Liver (tissue), 9 donors: ENCODE data around the gene ORAI3. TPM values are rescaled to one million over a fixed set of nuclear protein-coding genes. Genes with fewer than 3 reads are reported as not detected.

Experiments
- DNase-seq: peaks from one replicate; pipeline ENCODE4 v3.0.0-alpha.2; 2017; ENCODE audit warnings: low spot score
- H3K27ac ChIP-seq, 2 donors: one replicate each; pipeline ENCODE4 v1.7.0; 2013; ENCODE audit warnings: inconsistent platforms in 2 of 2, low read length in 2 of 2, control low read depth in 1 of 2, low read depth in 1 of 2, mild to moderate bottlenecking in 1 of 2
- H3K27me3 ChIP-seq, 4 donors: one replicate each; pipeline versions ENCODE4 v1.6.1 to v1.7.0; 2013; ENCODE audit warnings: low read length in 3 of 4, inconsistent platforms in 1 of 4, mild to moderate bottlenecking in 1 of 4, moderate library complexity in 1 of 4; ENCODE audit not compliant: control insufficient read depth in 4 of 4, insufficient read depth in 4 of 4
- H3K36me3 ChIP-seq, 4 donors: one replicate each; pipeline versions ENCODE4 v1.6.1 to v1.7.0; 2013; ENCODE audit warnings: low read length in 3 of 4, mild to moderate bottlenecking in 3 of 4, low read depth in 1 of 4, moderate library complexity in 1 of 4; ENCODE audit not compliant: control insufficient read depth in 4 of 4, insufficient read depth in 3 of 4
- H3K4me1 ChIP-seq, 4 donors: one replicate each; pipeline versions ENCODE4 v1.6.1 to v1.7.0; 2013; ENCODE audit warnings: low read length in 3 of 4, mild to moderate bottlenecking in 3 of 4, moderate library complexity in 1 of 4; ENCODE audit not compliant: control insufficient read depth in 4 of 4, insufficient read depth in 4 of 4
- H3K4me3 ChIP-seq, 3 donors: one replicate each; pipeline versions ENCODE4 v1.6.1 to v1.7.0; 2013; ENCODE audit warnings: low read length in 3 of 3, control low read depth in 1 of 3, low read depth in 1 of 3, mild to moderate bottlenecking in 1 of 3
- H3K9ac ChIP-seq, 2 donors: one replicate each; pipeline ENCODE4 v1.7.0; 2013; ENCODE audit warnings: low read length in 2 of 2, mild to moderate bottlenecking in 2 of 2, moderate library complexity in 2 of 2, control low read depth in 1 of 2, low read depth in 1 of 2
- H3K9me3 ChIP-seq, 4 donors: one replicate each; pipeline versions ENCODE4 v1.6.1 to v1.7.0; 2013; ENCODE audit warnings: low read length in 3 of 4; ENCODE audit not compliant: control insufficient read depth in 4 of 4
- ATF3 ChIP-seq: IDR thresholded peaks from 2 replicates; pipeline ENCODE4 v1.6.1; 2016; ENCODE audit warnings: antibody characterized with exemption
- CTCF ChIP-seq: fragments of 150-350 bp; IDR thresholded peaks from 2 replicates; pipeline ENCODE4 v1.5.1; 2017; ENCODE audit warnings: improper control_type of control experiment, low read depth, low read length; ENCODE audit not compliant: missing input control
- EGR1 ChIP-seq, 2 donors: IDR thresholded peaks; 2 replicates each; pipeline ENCODE4 v1.6.1; 2016 to 2018; ENCODE audit warnings: antibody characterized with exemption in 2 of 2, low read depth in 2 of 2
- FOXA1 ChIP-seq: IDR thresholded peaks from 2 replicates; pipeline ENCODE4 v1.6.1; 2016; ENCODE audit warnings: antibody characterized with exemption
- FOXA2 ChIP-seq: IDR thresholded peaks from 2 replicates; pipeline ENCODE4 v1.6.1; 2016; ENCODE audit warnings: antibody characterized with exemption
- GABPA ChIP-seq, 2 donors: IDR thresholded peaks in 1 of 2; conservative IDR thresholded peaks in 1 of 2; 2 replicates each; pipeline ENCODE4 v1.6.1; 2016; ENCODE audit warnings: antibody characterized with exemption in 2 of 2, mild to moderate bottlenecking in 1 of 2, moderate library complexity in 1 of 2
- HNF4A ChIP-seq, 2 donors: conservative IDR thresholded peaks; 2 replicates each; pipeline ENCODE4 v1.6.1; 2016; ENCODE audit warnings: antibody characterized with exemption in 2 of 2, mild to moderate bottlenecking in 2 of 2
- HNF4G ChIP-seq: IDR thresholded peaks from 2 replicates; pipeline ENCODE4 v1.6.1; 2016; ENCODE audit warnings: antibody characterized with exemption
- JUND ChIP-seq, 2 donors: IDR thresholded peaks; 2 replicates each; pipeline ENCODE4 v1.6.1; 2016; ENCODE audit warnings: antibody characterized with exemption in 2 of 2
- MAX ChIP-seq: IDR thresholded peaks from 2 replicates; pipeline ENCODE4 v1.6.1; 2016; ENCODE audit warnings: antibody characterized with exemption
- NR2F2 ChIP-seq: IDR thresholded peaks from 2 replicates; pipeline ENCODE4 v1.6.1; 2016; ENCODE audit warnings: antibody characterized with exemption
- RAD21 ChIP-seq, 2 donors: IDR thresholded peaks; 2 replicates each; pipeline ENCODE4 v1.6.1; 2016; ENCODE audit warnings: antibody characterized with exemption in 2 of 2, mild to moderate bottlenecking in 2 of 2
- REST ChIP-seq: IDR thresholded peaks from 2 replicates; pipeline ENCODE4 v1.6.1; 2016; ENCODE audit warnings: antibody characterized with exemption, mild to moderate bottlenecking
- RXRA ChIP-seq, 2 donors: IDR thresholded peaks; 2 replicates each; pipeline ENCODE4 v1.6.1; 2017 to 2018; ENCODE audit warnings: antibody characterized with exemption in 2 of 2, mild to moderate bottlenecking in 1 of 2
- SP1 ChIP-seq: IDR thresholded peaks from 2 replicates; pipeline ENCODE4 v1.6.1; 2018; ENCODE audit warnings: antibody characterized with exemption, mild to moderate bottlenecking
- TAF1 ChIP-seq: conservative IDR thresholded peaks from 2 replicates; pipeline ENCODE4 v1.6.1; 2016; ENCODE audit warnings: antibody characterized with exemption, mild to moderate bottlenecking
- YY1 ChIP-seq: IDR thresholded peaks from 2 replicates; pipeline ENCODE4 v1.6.1; 2016; ENCODE audit warnings: antibody characterized with exemption, mild to moderate bottlenecking
- ZBTB33 ChIP-seq: IDR thresholded peaks from 2 replicates; pipeline ENCODE4 v1.6.1; 2016; ENCODE audit warnings: antibody characterized with exemption
- WGBS: extraction: QIAGEN DNeasy Blood & Tissue Kit; methylation state at CpG from one replicate; pipeline ENCODE4 v1.1.7; 2013; 5-methylcytosine and 5-hydroxymethylcytosine counted together
- polyA plus RNA-seq, 2 donors: library from polyadenylated mRNA; stranded (reverse) in 1 of 2; unstranded in 1 of 2; fragments of 200-250 nt in 1 of 2; fragments of >200 nt in 1 of 2; fragmentation: Nextera tagmentation in 1 of 2; extraction: Ambion mirVana in 1 of 2; gene quantifications; one replicate each; pipeline versions ENCODE4 v1.2.1 to v1.2.3, GENCODE V29; 2013 to 2015
- total RNA-seq, 2 donors: library from RNA; depleted of rRNA; stranded (reverse); fragments of >200 nt; gene quantifications; one replicate each; pipeline ENCODE4 v1.2.3, GENCODE V29; 2014
- donor health status: healthy.
- donor health status: healthy.
- donor health status: healthy.
- donor health status: healthy.
- donor health status: healthy.

The ORAI3 gene
- total and polyA plus RNA-seq, 4 donors = 26.6 to 39.1 (median 31.4) TPM

- no peak for DNase-seq
- H3K9ac ChIP-seq = no peak overlapping the region
- H3K27ac ChIP-seq = peak overlapping the region in 1 of 2 donors; percentile 65
- H3K36me3 ChIP-seq = no peaks in the 10 kb centered on the region
- no peak for TF ChIP-seq ATF3
- TF ChIP-seq ZBTB33 = no peak
- no peak for TF ChIP-seq FOXA2
- no peak for TF ChIP-seq YY1
- TF ChIP-seq FOXA1 = no peak
- no peak for TF ChIP-seq RAD21 (IDR thresholded peaks at IDR 0.05)
- TF ChIP-seq SP1 = no peak
- no peak for TF ChIP-seq RXRA (IDR thresholded peaks at IDR 0.05)
- TF ChIP-seq NR2F2 = no peak
- TF ChIP-seq MAX = no peak
- no peak for TF ChIP-seq TAF1
- TF ChIP-seq HNF4A (conservative IDR thresholded peaks at IDR 0.05) = no peak
- TF ChIP-seq HNF4G = no peak
- TF ChIP-seq JUND (IDR thresholded peaks at IDR 0.05) = no peak
- TF ChIP-seq REST = no peak
- no peak for TF ChIP-seq GABPA (IDR thresholded peaks at IDR 0.05 in 1 of 2, conservative IDR thresholded peaks at IDR 0.05 in 1 of 2)
- TF ChIP-seq EGR1 (IDR thresholded peaks at IDR 0.05; ENCODE audit: low read depth in 2 of 2) = no peak
- no peak for TF ChIP-seq CTCF
- 85% methylated on average over 19 of the region's 19 CpGs for WGBS
- H3K4me1 ChIP-seq = peaks cover 0 to 19% (median 6%) of the 10 kb centered on the region in 4 donors
- H3K4me3 ChIP-seq = no peak overlapping the region
- no peaks in the 10 kb centered on the region for H3K9me3 ChIP-seq
- no peaks in the 10 kb centered on the region for H3K27me3 ChIP-seq
These were observed 44.6 kb upstream of the ORAI3 start for GRCh38 chr16:30904114-30904780.
